IPS-20b (cell line): ENCODE measurements around the gene GNLY.
"Not testable (repeated sequence)": the region's sequence is repeated elsewhere in the genome, so short reads cannot be mapped to it uniquely, and the experiment has no call there.

Experiments used
- H3K27ac ChIP-seq: one replicate; pipeline ENCODE4 v1.5.1; 2013; ENCODE audit warnings: low read length
- H3K27me3 ChIP-seq: 2 replicates; pipeline ENCODE4 v1.6.1; 2013; ENCODE audit warnings: mild to moderate bottlenecking, low read length, inconsistent platforms; ENCODE audit not compliant: insufficient read depth
- H3K36me3 ChIP-seq: 2 replicates; pipeline ENCODE4 v1.6.1; 2013; ENCODE audit warnings: low read depth, mild to moderate bottlenecking, inconsistent platforms, low read length, moderate library complexity; ENCODE audit not compliant: insufficient read depth
- H3K4me1 ChIP-seq: 2 replicates; pipeline ENCODE4 v1.6.1; 2013; ENCODE audit warnings: mild to moderate bottlenecking, control low read depth, inconsistent platforms, low read length, moderate library complexity; ENCODE audit not compliant: insufficient read depth
- H3K4me3 ChIP-seq: 2 replicates; pipeline ENCODE4 v1.5.1; 2013; ENCODE audit warnings: mild to moderate bottlenecking, low read length, inconsistent platforms
- H3K9ac ChIP-seq: 2 replicates; pipeline ENCODE4 v1.6.1; 2013; ENCODE audit warnings: low read depth, mild to moderate bottlenecking, inconsistent platforms, low read length, moderate library complexity
- H3K9me3 ChIP-seq: 2 replicates; pipeline ENCODE4 v1.6.1; 2013; ENCODE audit warnings: mild to moderate bottlenecking, low read depth, low read length, inconsistent platforms; ENCODE audit not compliant: insufficient read depth

The GNLY gene

DNA sequence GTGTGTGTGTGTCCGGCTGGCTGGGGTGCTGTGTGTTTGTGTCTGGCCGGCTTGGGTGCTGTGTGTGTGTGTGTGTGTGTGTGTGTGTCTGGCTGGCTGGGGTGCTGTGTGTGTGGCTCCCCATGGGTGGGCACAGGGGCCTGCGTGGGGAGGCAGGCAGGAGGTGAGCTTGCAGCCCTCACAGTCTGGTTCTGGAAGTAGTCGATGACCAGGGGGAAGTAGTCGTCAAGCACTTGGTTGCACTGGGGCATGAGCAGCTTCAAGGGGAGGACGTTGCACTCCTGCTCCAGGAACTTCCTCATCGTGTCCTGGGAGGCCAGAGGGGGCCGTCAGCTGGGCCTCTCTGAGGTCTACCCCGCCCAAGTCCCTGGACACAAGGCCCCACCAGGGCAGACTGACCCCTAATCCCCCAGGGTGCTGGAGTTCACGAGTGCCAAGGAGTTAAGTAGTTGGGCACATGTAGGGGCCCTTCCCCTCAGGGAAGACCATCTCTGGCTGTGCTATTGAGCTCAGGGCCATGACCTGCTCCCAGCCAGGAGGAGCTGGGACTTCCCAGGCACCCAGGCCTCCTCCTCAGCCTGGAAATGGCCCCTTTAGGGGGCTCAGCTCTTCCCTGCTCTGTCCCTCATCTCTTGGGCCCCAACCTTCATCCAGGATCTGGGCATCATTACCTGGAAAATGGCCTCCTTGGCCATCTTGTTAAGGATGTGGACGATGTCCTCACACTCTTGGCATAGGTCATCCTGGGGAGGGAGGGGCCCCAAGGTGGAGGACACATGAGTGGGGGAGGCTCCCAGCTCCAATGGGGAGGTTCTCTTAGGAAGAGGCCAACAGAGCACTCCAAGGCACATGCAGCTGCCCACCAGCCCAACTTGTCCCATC is 27.5 kb upstream of the GNLY start:
- Histone ChIP-seq H3K4me3 (no peak overlapping the region), H3K27ac (no peak overlapping the region), H3K27me3 (no peaks in the 10 kb centered on the region), H3K4me1 (no peaks in the 10 kb centered on the region), H3K36me3 (no peaks in the 10 kb centered on the region), H3K9me3 (no peaks in the 10 kb centered on the region), H3K9ac (no peak overlapping the region)

DNA sequence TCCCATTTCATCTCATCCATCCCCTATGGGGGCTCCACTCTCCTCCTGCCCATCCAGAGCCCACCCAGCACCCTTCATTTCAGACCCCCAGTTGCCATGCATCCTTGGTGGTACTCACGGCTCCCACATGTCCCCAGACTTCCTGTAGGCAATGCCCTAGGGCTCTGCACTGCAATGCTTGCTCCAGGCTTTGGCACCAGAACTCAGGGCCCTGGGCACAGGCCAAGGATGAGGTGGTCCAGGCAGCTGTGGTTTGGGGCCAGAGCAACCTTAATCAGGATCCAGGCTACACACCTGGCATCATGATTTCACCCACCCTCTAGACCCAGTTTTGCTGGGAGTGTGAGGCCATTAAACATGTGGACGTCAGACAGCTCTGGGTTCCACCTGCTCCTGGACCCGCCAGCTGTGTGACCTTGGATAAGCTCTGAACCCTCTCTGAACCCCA is 26.6 kb upstream of the GNLY start:
- Histone ChIP-seq H3K9ac (no peak overlapping the region), H3K27ac (no peak overlapping the region), H3K4me1 (no peaks in the 10 kb centered on the region), H3K36me3 (no peaks in the 10 kb centered on the region), H3K9me3 (no peaks in the 10 kb centered on the region), H3K4me3 (no peak overlapping the region), H3K27me3 (no peaks in the 10 kb centered on the region)

DNA sequence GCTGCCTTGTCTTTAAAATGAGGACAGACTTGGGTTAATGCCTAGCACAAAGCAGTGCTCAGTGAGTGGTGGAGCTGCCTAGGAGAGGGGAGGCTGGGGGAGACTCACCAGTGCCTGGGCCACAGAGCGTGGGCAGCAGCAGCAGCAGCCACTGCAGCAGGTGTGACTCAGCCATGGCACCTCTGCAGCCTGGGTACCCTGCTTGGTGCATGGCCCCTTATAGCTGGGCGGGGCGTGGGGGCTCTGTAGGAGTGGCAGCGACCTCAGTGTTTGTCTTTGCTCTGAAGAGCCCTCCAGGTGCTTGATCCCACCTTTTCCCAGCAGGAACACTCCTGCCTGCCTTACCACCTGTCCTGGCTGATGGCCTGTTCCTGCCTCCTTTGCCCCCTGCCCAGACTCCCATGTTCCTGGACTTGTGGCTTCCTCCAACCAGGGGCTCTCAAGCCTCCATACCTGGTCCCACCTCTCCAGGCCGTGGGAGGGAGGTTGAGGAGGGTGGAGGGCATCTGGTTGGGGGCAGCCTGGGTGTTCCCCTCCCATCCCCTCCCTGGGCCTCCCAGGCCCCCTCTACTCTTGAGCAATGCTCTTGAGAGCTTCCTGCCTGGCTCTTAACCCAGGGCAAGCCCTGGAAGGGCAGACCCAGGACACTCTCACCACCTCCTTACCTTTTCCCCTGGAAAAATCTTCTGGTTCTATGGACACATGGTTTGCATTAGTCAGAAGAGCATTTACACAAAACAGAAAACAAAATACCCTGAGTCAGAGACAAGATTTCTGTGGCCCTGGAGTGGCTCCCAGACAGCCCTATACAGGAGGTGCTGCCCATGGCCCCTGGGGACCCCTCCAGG is 25.9 kb upstream of the GNLY start, which contains the start of gene SFTPB:
TSS of gene SFTPB (minus strand) at position 191 of the 848 bp plus-strand sequence. CDS start at position 175, 16 bp downstream.
- Histone ChIP-seq H3K27ac (no peak within 1 kb of the TSS), H3K27me3 (no peaks in the 10 kb centered on the region), H3K9me3 (no peaks in the 10 kb centered on the region), H3K4me1 (no peaks in the 10 kb centered on the region), H3K4me3 (no peak within 1 kb of the TSS), H3K9ac (no peak within 1 kb of the TSS), H3K36me3 (no peaks in the 10 kb centered on the region)

DNA sequence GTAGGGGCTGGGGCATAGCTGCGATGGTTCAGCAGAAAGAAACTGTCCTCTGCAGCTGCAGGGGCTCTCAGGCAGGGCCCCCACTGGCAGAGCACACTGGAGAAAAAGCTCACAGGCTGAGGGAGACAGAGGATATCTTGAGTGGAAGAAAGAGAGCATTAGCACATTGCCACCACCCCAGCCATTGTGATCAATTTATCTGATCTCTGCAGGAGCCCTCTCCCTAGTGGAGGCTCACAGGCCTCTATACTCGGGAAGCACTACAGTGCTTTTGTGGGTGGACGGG is 25.4 kb upstream of the GNLY start:
- Histone ChIP-seq H3K36me3 (no peaks in the 10 kb centered on the region), H3K9me3 (no peaks in the 10 kb centered on the region), H3K27ac (no peak overlapping the region), H3K9ac (no peak overlapping the region), H3K4me1 (no peaks in the 10 kb centered on the region), H3K4me3 (no peak overlapping the region), H3K27me3 (no peaks in the 10 kb centered on the region)

DNA sequence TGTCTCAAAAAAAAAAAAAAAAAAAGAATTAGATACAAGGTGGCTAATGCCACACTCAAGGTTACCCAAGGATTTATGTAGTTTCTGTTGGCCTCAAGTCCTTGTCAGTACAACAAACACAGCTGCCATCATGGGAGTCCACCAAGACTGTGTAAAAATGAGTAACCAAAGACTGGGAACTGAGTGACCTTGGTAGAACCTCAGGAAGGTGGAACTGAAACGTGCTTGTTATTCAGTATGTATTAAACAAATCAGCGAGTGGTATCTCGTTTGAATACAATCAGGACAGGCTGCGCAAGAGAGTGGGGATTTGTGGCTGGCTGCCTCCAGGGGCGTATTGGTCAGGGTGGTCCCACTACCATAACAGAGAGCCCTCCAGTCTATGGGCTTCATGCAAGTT is 24.6 kb upstream of the GNLY start:
- Histone ChIP-seq H3K9me3 (no peaks in the 10 kb centered on the region), H3K4me1 (no peaks in the 10 kb centered on the region), H3K27ac (no peak overlapping the region), H3K9ac (no peak overlapping the region), H3K27me3 (no peaks in the 10 kb centered on the region), H3K4me3 (no peak overlapping the region), H3K36me3 (no peaks in the 10 kb centered on the region)

DNA sequence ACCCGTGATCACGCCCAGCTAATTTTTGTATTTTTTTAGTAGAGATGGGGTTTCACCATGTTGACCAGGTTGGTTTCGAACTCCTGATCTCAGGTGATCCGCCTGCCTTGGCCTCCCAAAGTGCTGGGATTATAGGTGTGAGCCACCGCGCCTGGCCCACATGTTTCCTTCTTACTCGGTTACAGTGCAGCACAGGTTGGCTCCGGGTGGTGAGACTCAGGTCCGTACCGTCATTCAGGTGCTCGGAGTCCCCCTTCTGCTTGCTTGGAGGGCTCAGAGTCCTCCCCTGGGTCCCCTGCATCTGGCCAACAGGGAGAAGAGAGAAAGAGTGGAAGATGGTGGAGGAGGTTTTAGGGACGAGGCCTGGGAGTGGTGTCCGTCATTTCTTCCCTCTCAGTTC is 23.7 kb upstream of the GNLY start:
- H3K27me3 ChIP-seq, H3K27ac ChIP-seq, H3K36me3 ChIP-seq, H3K4me3 ChIP-seq, H3K9ac ChIP-seq, H3K4me1 ChIP-seq, H3K9me3 ChIP-seq: not testable (repeated sequence)

DNA sequence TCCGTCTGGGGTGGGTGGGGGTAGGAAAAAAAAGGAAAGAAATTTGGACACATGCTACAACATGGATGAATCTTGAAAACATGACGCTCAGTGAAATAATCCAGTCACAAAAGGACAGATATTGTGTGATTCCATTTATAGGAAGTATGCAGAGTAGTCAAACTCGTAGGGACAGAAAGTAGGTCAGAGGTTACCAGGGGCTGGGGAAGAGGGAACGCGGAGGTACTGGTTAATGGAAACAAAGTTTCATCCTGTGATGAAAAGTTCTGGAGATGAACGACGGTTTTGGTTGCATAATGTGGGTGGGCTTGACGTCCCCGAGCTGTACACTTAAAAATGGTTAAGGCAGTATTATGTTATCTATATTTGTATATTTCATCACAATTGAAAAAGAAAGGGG is 21.7 kb upstream of the GNLY start:
- Histone ChIP-seq H3K4me3 (no peak overlapping the region), H3K4me1 (no peaks in the 10 kb centered on the region)

DNA sequence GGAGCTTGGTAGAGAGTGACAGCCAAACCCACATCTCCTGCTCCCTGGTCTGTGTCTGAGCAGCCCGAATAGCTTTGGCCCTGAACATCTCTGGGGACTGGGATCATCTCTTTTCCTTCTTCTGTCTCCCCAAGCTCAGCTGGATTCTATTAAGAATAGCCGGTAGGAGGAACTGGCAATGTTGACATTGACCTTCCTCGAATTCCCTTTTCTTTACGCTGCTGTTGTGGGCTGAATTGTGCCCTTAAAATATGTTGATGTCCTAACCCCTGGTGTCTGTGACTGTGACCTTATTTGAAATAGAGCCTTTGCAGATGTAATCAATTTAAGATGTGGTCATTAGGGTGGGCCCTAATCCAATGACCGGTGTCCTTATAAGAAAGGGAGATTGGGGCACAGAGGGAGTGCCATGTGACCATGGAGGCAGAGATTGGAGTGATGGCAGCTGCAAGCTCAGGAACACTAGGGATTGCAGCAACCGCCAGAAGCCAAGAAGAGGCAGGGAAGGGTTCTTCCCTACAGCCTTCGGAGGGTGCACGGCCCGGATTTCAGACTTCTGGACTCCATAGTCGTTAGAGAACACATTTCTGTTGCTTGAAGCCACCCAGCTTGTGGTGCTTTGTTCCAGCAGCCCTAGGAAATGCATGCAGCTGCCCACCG is 20.3 kb upstream of the GNLY start:
- Histone ChIP-seq H3K9me3 (no peaks in the 10 kb centered on the region), H3K27ac (no peak overlapping the region), H3K4me3 (no peak overlapping the region), H3K36me3 (no peaks in the 10 kb centered on the region), H3K9ac (no peak overlapping the region), H3K27me3 (no peaks in the 10 kb centered on the region), H3K4me1 (no peaks in the 10 kb centered on the region)

More for the DNA sequence above, 21.7 kb upstream of the GNLY start:
- H3K27me3 ChIP-seq, result no peaks in the 10 kb centered on the region
- no peaks in the 10 kb centered on the region for H3K36me3 ChIP-seq
- no peaks in the 10 kb centered on the region for H3K9me3 ChIP-seq
- no peak overlapping the region for H3K9ac ChIP-seq
- H3K27ac ChIP-seq, result no peak overlapping the region

DNA sequence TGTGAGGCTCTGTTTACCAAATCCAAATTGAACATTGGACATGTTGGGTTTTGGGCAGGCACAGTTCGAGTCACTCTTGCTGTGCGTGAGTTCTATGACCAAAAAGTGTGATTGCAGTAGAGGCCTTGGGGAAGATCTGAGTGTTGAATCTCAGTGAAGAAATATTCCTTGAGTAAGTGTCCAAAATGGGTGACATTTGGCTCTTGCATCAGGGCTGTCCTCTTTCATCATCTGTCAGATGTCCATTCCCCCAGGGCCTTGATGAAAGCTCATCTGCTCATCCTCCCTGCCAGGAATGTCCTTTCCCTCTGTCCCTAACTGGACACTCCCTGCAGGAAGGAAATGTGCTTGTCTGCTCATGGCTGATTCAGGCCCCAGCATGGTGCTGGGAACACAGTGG is 19.7 kb upstream of the GNLY start:
- no peak overlapping the region for H3K9ac ChIP-seq

DNA sequence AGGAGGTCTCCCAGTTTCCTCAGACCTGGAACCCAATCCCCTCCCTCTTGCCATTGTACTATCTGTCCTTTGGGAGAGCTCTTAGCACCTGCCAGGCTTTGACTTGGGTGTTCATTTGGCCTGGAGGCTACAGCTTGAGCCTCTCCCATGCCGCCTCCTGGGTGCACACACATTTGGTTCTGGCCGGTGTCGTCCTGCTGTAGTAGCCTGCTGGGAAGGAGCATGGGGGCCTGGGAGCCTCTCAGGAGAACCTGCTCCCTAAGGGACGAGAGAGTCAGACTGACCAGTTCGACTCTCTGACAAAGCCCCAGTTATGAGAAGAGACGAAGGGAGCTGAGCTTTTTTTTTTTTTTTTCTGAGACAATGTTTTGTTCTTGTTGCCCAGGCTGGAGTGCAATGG is 18.7 kb upstream of the GNLY start:
- Histone ChIP-seq H3K27ac (no peak overlapping the region), H3K36me3 (no peaks in the 10 kb centered on the region), H3K9ac (no peak overlapping the region), H3K9me3 (no peaks in the 10 kb centered on the region), H3K4me3 (no peak overlapping the region), H3K27me3 (peaks cover 2% of the 10 kb centered on the region; the same call in 1 of the 2 replicates), H3K4me1 (no peaks in the 10 kb centered on the region)

More for the DNA sequence above, 19.7 kb upstream of the GNLY start:
- Histone ChIP-seq H3K9me3 (no peaks in the 10 kb centered on the region), H3K4me1 (no peaks in the 10 kb centered on the region), H3K27ac (no peak overlapping the region), H3K36me3 (no peaks in the 10 kb centered on the region), H3K27me3 (no peaks in the 10 kb centered on the region), H3K4me3 (no peak overlapping the region)

DNA sequence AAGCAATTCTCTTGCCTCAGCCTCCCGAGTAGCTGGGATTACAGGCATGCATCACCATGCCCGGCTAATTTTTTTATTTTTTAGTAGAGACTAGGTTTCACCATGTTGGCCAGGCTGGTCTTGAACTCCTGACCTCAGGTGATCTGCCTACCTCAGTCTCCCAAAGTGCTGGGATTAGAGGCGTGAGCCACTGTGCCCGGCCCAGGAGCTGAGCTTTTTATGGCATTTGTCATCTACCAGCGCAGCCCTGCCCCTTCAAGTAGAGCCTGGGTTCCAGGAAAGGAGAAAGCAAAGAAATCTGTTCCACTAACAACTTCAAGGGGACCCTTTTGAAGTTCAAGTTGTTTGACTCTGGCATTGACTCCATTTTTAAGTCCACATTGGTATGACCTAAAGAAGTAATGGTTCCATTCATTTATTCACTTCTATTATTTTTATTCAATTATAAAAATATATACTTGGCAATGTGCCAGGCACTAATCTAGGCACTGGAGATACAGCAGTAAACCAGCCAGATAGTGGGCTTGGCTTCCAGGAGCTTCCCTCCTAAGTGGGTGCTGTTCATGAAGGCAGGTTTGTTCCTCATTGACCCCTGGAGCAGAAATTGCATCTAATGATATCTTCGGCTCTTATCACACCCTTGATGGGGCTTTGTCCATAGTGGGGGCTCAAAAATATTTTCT is 18.2 kb upstream of the GNLY start:
- H3K4me1 ChIP-seq, result no peaks in the 10 kb centered on the region
- H3K36me3 ChIP-seq, result no peaks in the 10 kb centered on the region
- no peak overlapping the region for H3K4me3 ChIP-seq
- H3K9ac ChIP-seq, result no peak overlapping the region
- H3K27ac ChIP-seq, result no peak overlapping the region
- H3K9me3 ChIP-seq, result no peaks in the 10 kb centered on the region
- H3K27me3 ChIP-seq, result peaks cover 7% of the 10 kb centered on the region; the same call in 1 of the 2 replicates
